ENCODE measurements around the gene MTG1. TPM values are rescaled to one million over a fixed set of nuclear protein-coding genes. Genes with fewer than 3 reads are reported as not detected.

MTG1 gene
- total and polyA plus RNA-seq, 2 donors (not counting 1 experiment from before 2014, with no cell fraction given), result 23.9 to 25.3 TPM

GRCh38 chr10:133361773-133362441 is 32.0 kb upstream of the MTG1 start:
- H3K4me1 ChIP-seq (ENCODE audit: control insufficient read depth, extremely low read depth, insufficient read depth, low read length), result peaks cover 2% of the 10 kb centered on the region
- TF ChIP-seq EZH2 (IDR thresholded peaks at IDR 0.05; ENCODE audit: low read length, missing control alignments), result no peak
- TF ChIP-seq CTCF (conservative IDR thresholded peaks at IDR 0.05 in 1 of 2, IDR thresholded peaks at IDR 0.05 in 1 of 2; ENCODE audit: low read depth in 1 of 2, low read length in 2 of 2), result no peak
- no peaks in the 10 kb centered on the region for H3K27me3 ChIP-seq (ENCODE audit: control insufficient read depth, insufficient read depth, low read length)
- no peak overlapping the region for H2AFZ ChIP-seq (ENCODE audit: low read length)
- H3K79me2 ChIP-seq (ENCODE audit: control insufficient read depth, insufficient read depth, low read length), result no peaks in the 10 kb centered on the region
- H3K4me2 ChIP-seq (ENCODE audit: extremely low read depth, insufficient read depth, low read length), result no peak overlapping the region
- no peak for DNase-seq (ENCODE audit: low read depth in 2 of 2)
- no peaks in the 10 kb centered on the region for H4K20me1 ChIP-seq (ENCODE audit: control insufficient read depth, extremely low read depth, insufficient read depth, low read length)
- H3K36me3 ChIP-seq (ENCODE audit: control insufficient read depth, insufficient read depth, low read length), result peaks cover 16% of the 10 kb centered on the region
- no peak overlapping the region for H3K27ac ChIP-seq (ENCODE audit: insufficient read depth, low read length)
- H3K9ac ChIP-seq (ENCODE audit: insufficient read depth, low read length), result no peak overlapping the region
- H3K9me3 ChIP-seq (ENCODE audit: control insufficient read depth, insufficient read depth, low read depth, low read length), result no peaks in the 10 kb centered on the region
- H3K4me3 ChIP-seq (replicated peaks in 1 of 4; ENCODE audit: control extremely low read depth in 1 of 4, insufficient read depth in 1 of 4, low read depth in 3 of 4, low read length in 4 of 4), result no peak overlapping the region

- TF ChIP-seq CTCF (conservative IDR thresholded peaks at IDR 0.05 in 1 of 2, IDR thresholded peaks at IDR 0.05 in 1 of 2; ENCODE audit: low read depth in 1 of 2, low read length in 2 of 2) (no peak), EZH2 (IDR thresholded peaks at IDR 0.05; ENCODE audit: low read length, missing control alignments) (no peak)
- Histone ChIP-seq H3K79me2 (ENCODE audit: control insufficient read depth, insufficient read depth, low read length) (no peaks in the 10 kb centered on the region), H2AFZ (ENCODE audit: low read length) (no peak overlapping the region), H3K36me3 (ENCODE audit: control insufficient read depth, insufficient read depth, low read length) (peaks cover 16% of the 10 kb centered on the region), H3K4me2 (ENCODE audit: extremely low read depth, insufficient read depth, low read length) (no peak overlapping the region), H4K20me1 (ENCODE audit: control insufficient read depth, extremely low read depth, insufficient read depth, low read length) (no peaks in the 10 kb centered on the region), H3K9me3 (ENCODE audit: control insufficient read depth, insufficient read depth, low read depth, low read length) (no peaks in the 10 kb centered on the region), H3K4me1 (ENCODE audit: control insufficient read depth, extremely low read depth, insufficient read depth, low read length) (peaks cover 2% of the 10 kb centered on the region), H3K27me3 (ENCODE audit: control insufficient read depth, insufficient read depth, low read length) (no peaks in the 10 kb centered on the region), H3K4me3 (replicated peaks in 1 of 4; ENCODE audit: control extremely low read depth in 1 of 4, insufficient read depth in 1 of 4, low read depth in 3 of 4, low read length in 4 of 4) (no peak overlapping the region), H3K9ac (ENCODE audit: insufficient read depth, low read length) (no peak overlapping the region), H3K27ac (ENCODE audit: insufficient read depth, low read length) (no peak overlapping the region)
- no peak for DNase-seq (ENCODE audit: low read depth in 2 of 2)
Observed at GRCh38 chr10:133362846-133363245, 31.1 kb upstream of the MTG1 start.

GRCh38 chr10:133364645-133365431 is 29.1 kb upstream of the MTG1 start:
- no peak for TF ChIP-seq EZH2 (IDR thresholded peaks at IDR 0.05; ENCODE audit: low read length, missing control alignments)
- no peak overlapping the region for H3K27ac ChIP-seq (ENCODE audit: insufficient read depth, low read length)
- H3K27me3 ChIP-seq (ENCODE audit: control insufficient read depth, insufficient read depth, low read length), result no peaks in the 10 kb centered on the region
- no peaks in the 10 kb centered on the region for H3K79me2 ChIP-seq (ENCODE audit: control insufficient read depth, insufficient read depth, low read length)
- no peak overlapping the region for H3K4me2 ChIP-seq (ENCODE audit: extremely low read depth, insufficient read depth, low read length)
- no peak overlapping the region for H2AFZ ChIP-seq (ENCODE audit: low read length)
- no peak overlapping the region for H3K4me3 ChIP-seq (replicated peaks in 1 of 4; ENCODE audit: control extremely low read depth in 1 of 4, insufficient read depth in 1 of 4, low read depth in 3 of 4, low read length in 4 of 4)
- no peaks in the 10 kb centered on the region for H3K4me1 ChIP-seq (ENCODE audit: control insufficient read depth, extremely low read depth, insufficient read depth, low read length)
- H4K20me1 ChIP-seq (ENCODE audit: control insufficient read depth, extremely low read depth, insufficient read depth, low read length), result no peaks in the 10 kb centered on the region
- H3K9me3 ChIP-seq (ENCODE audit: control insufficient read depth, insufficient read depth, low read depth, low read length), result no peaks in the 10 kb centered on the region
- no peak overlapping the region for H3K9ac ChIP-seq (ENCODE audit: insufficient read depth, low read length)
- DNase-seq (ENCODE audit: low read depth in 2 of 2), result no peak
- peaks cover 21% of the 10 kb centered on the region for H3K36me3 ChIP-seq (ENCODE audit: control insufficient read depth, insufficient read depth, low read length)

Measured in fibroblast of lung (primary cell).